ENCODE data around the gene NUP214.

NUP214 gene

DNA sequence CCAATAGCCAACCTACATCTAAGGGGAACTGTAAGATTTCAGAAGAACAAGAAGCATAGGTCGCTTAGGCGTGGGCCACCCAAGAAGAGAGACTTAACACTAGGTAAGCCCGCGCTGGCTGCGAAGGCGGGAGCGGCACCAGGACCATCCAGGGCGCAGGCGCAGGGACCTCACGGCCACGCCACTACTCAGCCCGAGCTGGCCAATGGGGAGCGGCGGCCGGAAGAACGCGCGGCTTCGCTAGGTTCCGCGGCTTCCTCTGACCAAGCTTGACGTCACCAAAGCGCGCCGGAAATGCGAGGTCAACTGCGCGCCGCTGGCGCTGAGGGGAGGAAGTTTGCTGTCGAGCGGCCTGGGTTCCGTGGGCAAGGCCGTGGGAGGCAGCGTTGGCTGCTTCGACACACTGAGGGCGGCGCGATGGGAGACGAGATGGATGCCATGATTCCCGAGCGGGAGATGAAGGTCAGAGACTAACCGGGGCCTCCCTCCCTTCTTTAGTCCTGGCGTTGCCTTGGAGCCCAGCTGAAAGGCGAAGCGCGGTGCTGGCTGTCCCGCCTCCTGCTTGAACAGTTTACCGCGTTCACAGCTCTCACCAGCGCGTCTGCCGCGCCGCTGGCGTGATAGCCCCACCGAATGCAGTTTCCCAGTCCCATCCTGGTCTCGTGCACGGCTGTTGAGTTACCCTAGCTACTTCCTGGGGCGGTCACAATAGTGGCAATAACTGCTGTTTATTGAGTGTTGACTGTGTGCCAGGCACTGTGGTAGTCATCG lies at the start of gene NUP214:
NUP214 (plus strand) TSS at position 299 of the 771 bp plus-strand sequence; CDS start at position 418, 119 bp downstream.
- DNase-seq, result peak; percentile 98 to 100

GRCh38 chr9:131076347-131077195 lies 48.8 kb upstream of the NUP214 start:
- no peak for DNase-seq

DNA sequence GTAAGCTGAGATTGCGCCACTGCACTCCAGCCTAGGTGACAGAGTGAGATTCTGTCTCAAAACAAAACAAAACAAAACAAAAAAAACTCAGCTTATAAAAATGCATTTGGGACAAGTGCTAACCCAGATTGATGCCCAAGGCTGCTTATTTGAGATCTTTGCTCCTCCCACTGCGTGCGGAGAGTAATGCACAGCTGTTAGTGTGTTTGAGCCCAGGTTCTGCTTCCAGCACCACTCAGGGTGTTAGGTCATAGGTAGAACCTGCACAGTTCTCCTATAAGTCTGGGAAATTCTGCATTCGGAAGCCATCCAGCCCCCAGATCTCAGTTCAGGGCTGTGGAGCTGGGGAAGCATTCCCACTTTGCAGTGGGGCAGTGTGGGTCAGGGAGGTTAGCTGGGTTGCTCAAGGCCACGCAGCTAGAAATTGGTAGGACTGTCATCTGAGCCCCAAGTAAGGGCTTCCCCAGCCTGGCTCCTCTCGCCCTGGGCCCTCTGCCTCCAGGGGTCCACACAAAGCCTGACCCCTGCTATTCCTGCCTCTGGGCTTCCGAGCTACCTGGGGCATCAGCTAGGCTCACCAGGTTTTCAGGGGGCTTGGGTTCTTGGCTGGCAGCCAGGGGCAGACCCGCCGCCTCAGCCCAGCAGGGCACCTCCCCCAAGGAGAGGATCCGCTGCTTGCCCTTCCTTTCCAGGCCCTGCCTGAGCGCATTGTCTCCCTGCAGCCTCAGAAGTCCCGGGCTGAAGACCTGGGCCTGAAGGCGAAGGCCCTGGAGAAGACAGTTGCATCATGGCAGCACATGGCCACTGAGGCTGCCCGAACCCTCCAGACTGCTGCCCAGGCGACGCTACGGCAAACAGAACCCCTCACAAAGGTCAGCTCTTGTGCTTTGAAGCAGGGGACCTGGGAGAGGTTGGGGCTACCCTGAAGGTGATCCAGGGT lies 46.7 kb upstream of the NUP214 start:
- DNase-seq, result no peak

GRCh38 chr9:131080589-131080988 lies 44.8 kb upstream of the NUP214 start:
- DNase-seq, result no peak

DNA sequence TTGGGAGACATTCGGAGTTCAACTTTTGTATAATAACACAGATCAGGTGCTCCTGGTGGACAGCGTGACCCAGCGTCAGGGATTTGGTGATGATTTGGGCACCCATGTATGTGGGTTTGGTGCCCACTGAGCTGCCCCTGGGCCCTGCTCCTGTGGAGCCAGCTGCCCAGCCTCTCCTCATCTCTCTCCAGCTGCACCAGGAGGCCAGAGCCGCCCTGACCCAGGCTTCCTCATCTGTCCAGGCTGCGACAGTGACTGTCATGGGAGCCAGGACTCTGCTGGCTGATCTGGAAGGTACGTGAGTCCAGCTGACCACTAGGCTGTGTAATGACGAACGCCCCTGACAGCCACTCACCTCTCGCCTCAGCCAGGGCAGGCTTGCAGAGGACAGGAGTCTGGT lies 43.5 kb upstream of the NUP214 start:
- DNase-seq, result no peak

DNA sequence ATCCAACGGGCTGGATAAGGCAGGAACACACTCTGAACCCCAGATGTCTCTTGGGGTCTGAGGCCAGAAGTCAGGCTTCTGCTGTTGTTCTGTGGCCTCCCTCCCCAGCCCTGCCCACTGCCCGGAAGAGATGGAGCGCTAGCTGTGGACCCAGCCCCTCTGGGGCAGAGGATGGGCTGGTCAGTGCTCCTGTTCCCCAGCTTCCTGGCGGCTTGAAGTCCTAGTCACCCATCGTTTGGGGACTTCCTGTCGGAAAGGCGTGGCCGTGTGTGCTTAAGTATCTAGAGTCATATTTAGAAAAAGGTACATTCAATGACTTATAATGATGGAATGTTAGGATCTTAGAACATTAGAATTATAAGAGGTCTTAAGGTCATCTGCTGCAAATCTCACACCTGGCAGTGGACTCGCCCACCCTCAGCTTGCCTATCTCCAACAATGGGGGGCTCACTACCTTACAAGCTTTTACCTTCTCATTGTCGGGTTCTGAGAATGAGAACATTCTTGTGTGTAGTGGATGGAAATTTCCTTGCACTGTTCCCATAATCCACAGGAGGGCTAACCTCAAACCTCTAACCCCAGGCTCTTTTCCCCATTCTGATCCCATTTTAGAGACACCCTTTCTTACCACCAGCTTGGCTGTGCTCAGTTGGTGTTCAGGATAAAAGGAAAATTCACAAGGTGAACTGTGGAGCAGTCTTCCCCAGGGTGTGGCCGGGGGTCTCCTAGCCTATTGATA lies 42.4 kb upstream of the NUP214 start:
- DNase-seq, result no peak

DNA sequence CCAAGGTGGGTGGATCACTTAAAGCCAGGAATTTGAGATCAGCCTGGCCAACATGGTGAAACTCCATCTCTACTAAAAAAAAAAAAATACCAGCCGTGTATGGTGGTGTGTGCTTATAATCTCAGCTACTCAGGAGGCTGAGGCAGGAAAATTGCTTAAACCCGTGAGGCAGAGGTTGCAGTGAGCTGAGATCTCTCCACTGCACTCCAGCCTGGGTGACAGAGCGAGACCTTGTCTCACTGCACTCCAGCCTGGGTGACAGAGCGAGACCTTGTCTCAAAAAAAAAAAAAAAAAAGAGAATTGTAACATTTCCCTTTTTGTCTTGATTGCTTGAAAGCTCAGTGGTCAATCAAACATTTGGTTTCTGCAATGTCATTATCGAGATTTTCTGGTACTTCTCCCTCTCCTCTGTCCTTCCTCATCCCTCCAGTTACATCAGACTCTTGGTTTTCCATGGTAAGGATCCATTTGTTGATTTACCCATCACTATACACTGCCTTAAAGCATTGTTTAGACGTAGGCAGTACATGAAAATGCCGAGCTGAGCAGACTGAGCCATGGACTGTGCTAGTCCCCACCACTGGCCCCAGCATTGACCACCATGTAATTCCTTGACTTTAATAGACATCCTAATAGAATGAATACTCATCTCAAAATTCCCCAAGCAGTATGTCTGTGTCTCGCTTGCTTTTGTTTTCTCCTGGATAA lies 40.6 kb upstream of the NUP214 start:
- DNase-seq, result no peak

GRCh38 chr9:131085370-131086122 lies 39.8 kb upstream of the NUP214 start:
- DNase-seq, result no peak

- DNase-seq, result no peak
These were observed 38.0 kb upstream of the NUP214 start for GRCh38 chr9:131087354-131087893.

DNA sequence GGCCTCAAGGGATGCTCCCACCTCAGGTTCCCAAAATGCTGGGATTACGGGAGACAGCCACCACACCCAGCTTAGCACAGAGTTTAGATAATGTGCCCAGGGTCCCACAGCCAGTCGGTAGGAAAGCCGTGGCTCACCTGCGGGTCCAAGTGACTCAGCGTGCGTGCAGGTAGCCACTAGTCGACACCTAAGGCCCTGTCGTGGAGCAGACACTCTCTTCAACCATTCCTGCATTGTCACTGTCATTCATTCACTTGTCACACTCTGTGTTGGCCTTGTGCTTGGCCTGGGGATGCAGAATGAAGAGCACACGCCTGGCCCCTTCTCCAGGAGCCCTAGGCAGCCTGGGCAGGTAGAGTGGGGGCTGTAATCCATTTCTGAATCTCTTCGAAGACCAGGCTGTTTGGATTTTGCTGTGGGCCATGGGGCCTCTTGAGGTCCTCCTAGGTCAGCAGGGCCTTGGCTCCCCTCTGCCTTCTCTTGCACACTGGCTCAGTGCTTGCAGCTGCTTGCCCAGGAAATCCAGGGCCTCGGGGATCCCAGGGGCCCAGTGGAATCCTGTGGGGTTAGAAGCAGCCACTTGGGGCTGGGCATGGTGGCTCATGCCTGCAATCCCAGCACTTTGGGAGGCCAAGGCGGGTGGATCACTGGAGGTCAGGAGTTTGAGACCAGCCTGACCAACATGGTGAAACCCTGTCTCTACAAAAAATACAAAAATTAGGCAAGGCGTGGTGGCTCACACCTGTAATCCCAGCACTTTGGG lies 35.2 kb upstream of the NUP214 start:
- no peak for DNase-seq

GRCh38 chr9:131091352-131091992 lies 33.9 kb upstream of the NUP214 start:
- DNase-seq, result no peak

GRCh38 chr9:131092030-131092429 lies 33.4 kb upstream of the NUP214 start:
- no peak for DNase-seq

GRCh38 chr9:131092548-131093440 lies 32.6 kb upstream of the NUP214 start:
- no peak for DNase-seq

- no peak for DNase-seq
These were observed 31.4 kb upstream of the NUP214 start for GRCh38 chr9:131094015-131094414.

DNA sequence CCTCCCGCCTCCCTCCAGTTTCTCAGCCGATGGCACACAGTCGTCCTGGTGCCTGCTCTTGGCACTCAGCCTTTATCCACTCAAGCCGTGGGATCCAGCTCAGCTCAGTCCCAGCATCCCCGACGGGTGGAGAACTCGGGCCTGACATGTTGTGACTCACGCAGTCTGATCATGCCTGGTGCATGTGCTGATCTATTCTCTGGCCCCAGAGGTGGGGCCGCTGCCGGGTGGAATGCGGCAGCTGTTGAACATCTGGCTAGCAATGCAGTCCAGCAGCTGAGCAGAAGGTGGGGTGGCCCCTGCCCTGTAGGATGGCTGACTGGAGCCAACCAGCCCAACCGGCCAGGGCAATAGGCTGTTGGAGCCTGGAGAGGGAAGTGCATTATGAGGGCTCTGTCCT lies 30.8 kb upstream of the NUP214 start:
- no peak for DNase-seq

- no peak for DNase-seq
These were observed 29.6 kb upstream of the NUP214 start for GRCh38 chr9:131095666-131096268.

GRCh38 chr9:131096269-131097125 lies 28.9 kb upstream of the NUP214 start, which contains the start of gene AIF1L:
Gene AIF1L, plus strand, starts transcription at chr9:131096531. Its CDS starts 99 bp downstream, at chr9:131096630.
- DNase-seq, result peak; percentile 18 to 45

Measured in activated CD4-positive, alpha-beta T cell treated with anti-CD3 and anti-CD28 coated beads for 4 hours (primary cell).